CD14-positive monocyte (primary cell): ENCODE data around the gene FAM20B. TPM values are rescaled to one million over a fixed set of nuclear protein-coding genes. Genes with fewer than 3 reads are reported as not detected.

Experiments
- DNase-seq, 3 donors: peaks; one replicate each; pipeline ENCODE4 v3.0.0-alpha.2; 2011 to 2022
- H2AFZ ChIP-seq: 2 replicates; pipeline ENCODE4 v1.6.0; 2012; ENCODE audit warnings: mild to moderate bottlenecking, low read depth, low read length, inconsistent platforms; ENCODE audit not compliant: insufficient read depth, poor library complexity, severe bottlenecking
- H3K27ac ChIP-seq, 2 donors: 1 replicate in 1 of 2; 2 replicates in 1 of 2; pipeline ENCODE4 v1.5.1; 2012 to 2013; ENCODE audit warnings: low read length in 2 of 2, control low read depth in 1 of 2, inconsistent platforms in 1 of 2, low read depth in 1 of 2, mild to moderate bottlenecking in 1 of 2
- H3K27me3 ChIP-seq, 2 donors: one replicate each; pipeline versions ENCODE4 v1.6.0 to v1.6.1; 2011 to 2013; ENCODE audit warnings: low read length in 2 of 2; ENCODE audit not compliant: control insufficient read depth in 2 of 2, insufficient read depth in 2 of 2
- H3K36me3 ChIP-seq, 2 donors: replicated peaks in 1 of 2; 1 replicate in 1 of 2; 2 replicates in 1 of 2; pipeline versions ENCODE4 v1.5.1 to v1.6.1; 2012 to 2013; ENCODE audit warnings: low read length in 2 of 2, control low read depth in 1 of 2, inconsistent platforms in 1 of 2, mild to moderate bottlenecking in 1 of 2; ENCODE audit not compliant: insufficient read depth in 2 of 2, control insufficient read depth in 1 of 2
- H3K4me1 ChIP-seq, 2 donors: 1 replicate in 1 of 2; 2 replicates in 1 of 2; pipeline versions ENCODE4 v1.5.1 to v1.6.1; 2012 to 2013; ENCODE audit warnings: low read length in 2 of 2, control low read depth in 1 of 2, inconsistent platforms in 1 of 2, mild to moderate bottlenecking in 1 of 2, moderate library complexity in 1 of 2; ENCODE audit not compliant: insufficient read depth in 2 of 2, control insufficient read depth in 1 of 2
- H3K4me2 ChIP-seq: replicated peaks from 2 replicates; pipeline ENCODE3; 2012; ENCODE audit warnings: low read length, moderate library complexity, mild to moderate bottlenecking; ENCODE audit not compliant: poor library complexity, severe bottlenecking; ENCODE audit errors: extremely low read depth
- H3K4me3 ChIP-seq, 3 experiments: fragments of 200-600 bp in 1 of 3; sonication (generic) in 1 of 3; replicated peaks in 1 of 3; 1 replicate in 2 of 3; 2 replicates in 1 of 3; pipeline ENCODE4 v1.5.1; 2011 to 2013; ENCODE audit warnings: low read length in 3 of 3, mild to moderate bottlenecking in 3 of 3, control low read depth in 2 of 3, low read depth in 2 of 3, inconsistent platforms in 1 of 3, moderate library complexity in 1 of 3
- H3K79me2 ChIP-seq: 2 replicates; pipeline ENCODE4 v1.6.0; 2012; ENCODE audit warnings: mild to moderate bottlenecking, control low read depth, inconsistent platforms, low read length, moderate library complexity; ENCODE audit not compliant: insufficient read depth
- H3K9ac ChIP-seq: 2 replicates; pipeline ENCODE4 v1.6.0; 2017; ENCODE audit warnings: low read length, mild to moderate bottlenecking; ENCODE audit not compliant: insufficient read depth, poor library complexity, severe bottlenecking
- H3K9me3 ChIP-seq, 2 donors: replicated peaks in 1 of 2; 1 replicate in 1 of 2; 2 replicates in 1 of 2; pipeline versions ENCODE4 v1.5.1 to v1.6.1; 2012 to 2013; ENCODE audit warnings: low read length in 2 of 2, control low read depth in 1 of 2; ENCODE audit not compliant: control insufficient read depth in 1 of 2, insufficient read depth in 1 of 2
- H4K20me1 ChIP-seq: 2 replicates; pipeline ENCODE4 v1.6.0; 2012; ENCODE audit warnings: mild to moderate bottlenecking, low read length, control low read depth, moderate library complexity; ENCODE audit not compliant: insufficient read depth
- H3K27ac Mint-ChIP-seq, 7 donors: one replicate each; pipeline ENCODE4 v1.8.0; 2020; ENCODE audit warnings: mild to moderate bottlenecking in 7 of 7, mixed read lengths in 7 of 7, moderate library complexity in 6 of 7, inconsistent platforms in 2 of 7
- H3K27me3 Mint-ChIP-seq, 3 donors: one replicate each; pipeline ENCODE4 v1.8.0; 2021 to 2022; ENCODE audit warnings: low read depth in 3 of 3, mild to moderate bottlenecking in 3 of 3, mixed read lengths in 3 of 3, moderate library complexity in 3 of 3, inconsistent platforms in 1 of 3
- H3K36me3 Mint-ChIP-seq, 2 donors: one replicate each; pipeline ENCODE4 v1.8.0; 2020; ENCODE audit warnings: mixed read lengths in 2 of 2, inconsistent platforms in 1 of 2, mild to moderate bottlenecking in 1 of 2
- H3K4me1 Mint-ChIP-seq: one replicate; pipeline ENCODE4 v1.8.0; 2020; ENCODE audit warnings: mild to moderate bottlenecking, mixed read lengths
- H3K4me3 Mint-ChIP-seq, 2 donors: one replicate each; pipeline ENCODE4 v1.8.0; 2020; ENCODE audit warnings: mild to moderate bottlenecking in 2 of 2, mixed read lengths in 2 of 2, moderate library complexity in 1 of 2
- H3K9me3 Mint-ChIP-seq, 7 donors: one replicate each; pipeline ENCODE4 v1.8.0; 2020 to 2022; ENCODE audit warnings: mixed read lengths in 7 of 7, mild to moderate bottlenecking in 6 of 7, moderate library complexity in 6 of 7, inconsistent platforms in 2 of 7
- CTCF ChIP-seq: fragments of 200-600 bp; IDR thresholded peaks from one replicate; pipeline ENCODE4 v1.8.0; 2022; ENCODE audit warnings: antibody characterized with exemption, mild to moderate bottlenecking
- WGBS: methylation state at CpG from one replicate; pipeline ENCODE4 v1.1.5; 2013; ENCODE audit warnings: missing lambda C conversion rate; ENCODE audit not compliant: insufficient coverage; 5-methylcytosine and 5-hydroxymethylcytosine counted together
- intact Hi-C, 2 donors: fragments of 100-400 bp; cut with micrococcal nuclease; formaldehyde crosslinking; loops; one replicate each; pipeline versions ENCODE4 v1.15.0 to v1.15.1; 2023
- polyA plus RNA-seq, 3 donors: library from polyadenylated mRNA; depleted of rRNA in 1 of 3; unstranded in 2 of 3; stranded (reverse) in 1 of 3; fragments of 300-500 nt in 2 of 3; fragments of >200 nt in 1 of 3; fragmentation: Illumina TruSeq in 2 of 3; gene quantifications; 1 replicate in 2 of 3; 2 replicates in 1 of 3; pipeline ENCODE4 v1.2.3, GENCODE V29; 2012 to 2021

FAM20B gene
- polyA plus RNA-seq, 3 donors, result 4.0 to 6.7 (median 4.4) TPM

GRCh38 chr1:179053486-179053885, 27.8 kb downstream of the FAM20B start:
- Histone ChIP-seq H3K79me2 (no peaks in the 10 kb centered on the region), H2AFZ (no peak overlapping the region), H3K27ac (peak overlapping the region in 1 of 2 donors; percentile 22), H3K4me3 (no peak overlapping the region), H4K20me1 (no peaks in the 10 kb centered on the region), H3K4me2 (no peak overlapping the region), H3K9ac (no peak overlapping the region), H3K27me3 (no peaks in the 10 kb centered on the region), H3K36me3 (peaks cover 14 to 39% of the 10 kb centered on the region in 2 donors), H3K4me1 (peaks cover 3 to 8% of the 10 kb centered on the region in 2 donors), H3K9me3 (no peaks in the 10 kb centered on the region)
- intact Hi-C loops, result no loop called here
- H3K36me3 Mint-ChIP-seq, result peaks cover 28 to 48% of the 10 kb centered on the region in 2 donors
- H3K27ac Mint-ChIP-seq, result peak overlapping the region in 1 of 7 donors; percentile 41
- no peak for DNase-seq
- peaks cover 8% of the 10 kb centered on the region for H3K4me1 Mint-ChIP-seq
- no CpG with 5 or more reads among the region's 2 CpGs for WGBS
- H3K9me3 Mint-ChIP-seq, result peaks cover 0 to 6% (median 0%) of the 10 kb centered on the region in 7 donors
- no peak overlapping the region for H3K4me3 Mint-ChIP-seq
- H3K27me3 Mint-ChIP-seq, result peaks cover 0 to 2% (median under 1%) of the 10 kb centered on the region in 3 donors
- no peak for TF ChIP-seq CTCF

DNA sequence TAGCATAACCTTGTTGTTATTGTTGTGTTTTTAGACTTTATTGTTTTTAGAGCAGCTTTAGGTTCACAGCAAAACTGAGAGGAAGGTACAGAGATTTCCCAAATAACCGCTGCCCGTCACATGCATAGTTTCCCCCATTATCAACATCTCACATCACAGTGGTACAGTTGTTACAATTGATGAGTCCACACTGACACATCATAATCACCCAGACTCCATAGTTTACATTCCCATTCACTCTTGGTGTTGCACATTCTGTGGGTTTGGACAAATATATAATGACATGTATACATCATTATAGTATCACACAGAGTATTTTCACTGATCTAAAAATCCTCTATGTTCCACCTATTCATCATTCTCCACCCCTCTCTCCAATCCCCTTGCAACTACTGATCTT, 30.2 kb downstream of the FAM20B start:
- no peaks in the 10 kb centered on the region for H4K20me1 ChIP-seq
- H3K27me3 ChIP-seq, result no peaks in the 10 kb centered on the region
- no peak overlapping the region for H2AFZ ChIP-seq
- no peak overlapping the region for H3K27ac ChIP-seq
- no CpG with 5 or more reads among the region's 2 CpGs for WGBS
- Mint-ChIP-seq H3K27ac (no peak overlapping the region), H3K4me1 (peaks cover 18% of the 10 kb centered on the region), H3K27me3 (peaks cover 0 to 2% (median 2%) of the 10 kb centered on the region in 3 donors), H3K4me3 (no peak overlapping the region), H3K9me3 (peaks cover 0 to 6% (median 2%) of the 10 kb centered on the region in 7 donors), H3K36me3 (peaks cover 28 to 48% of the 10 kb centered on the region in 2 donors)
- H3K79me2 ChIP-seq, result no peaks in the 10 kb centered on the region
- DNase-seq, result no peak
- no peak overlapping the region for H3K4me2 ChIP-seq
- H3K4me1 ChIP-seq, result peaks cover 3 to 8% of the 10 kb centered on the region in 2 donors
- H3K9me3 ChIP-seq, result no peaks in the 10 kb centered on the region
- peaks cover 14 to 29% of the 10 kb centered on the region in 2 donors for H3K36me3 ChIP-seq
- H3K4me3 ChIP-seq, result no peak overlapping the region
- H3K9ac ChIP-seq, result no peak overlapping the region
- no peak for TF ChIP-seq CTCF
- intact Hi-C loops, result no loop called here
